Measurements from ENCODE around the gene KEAP1. TPM values are rescaled to one million over a fixed set of nuclear protein-coding genes. Genes with fewer than 3 reads are reported as not detected.
A peak's percentile ranks its signal among the peaks of the same experiment; 100 is the strongest.

KEAP1 gene
- total and polyA plus RNA-seq, 2 donors from 2014 or later: 60.8 to 79.4 TPM

DNA sequence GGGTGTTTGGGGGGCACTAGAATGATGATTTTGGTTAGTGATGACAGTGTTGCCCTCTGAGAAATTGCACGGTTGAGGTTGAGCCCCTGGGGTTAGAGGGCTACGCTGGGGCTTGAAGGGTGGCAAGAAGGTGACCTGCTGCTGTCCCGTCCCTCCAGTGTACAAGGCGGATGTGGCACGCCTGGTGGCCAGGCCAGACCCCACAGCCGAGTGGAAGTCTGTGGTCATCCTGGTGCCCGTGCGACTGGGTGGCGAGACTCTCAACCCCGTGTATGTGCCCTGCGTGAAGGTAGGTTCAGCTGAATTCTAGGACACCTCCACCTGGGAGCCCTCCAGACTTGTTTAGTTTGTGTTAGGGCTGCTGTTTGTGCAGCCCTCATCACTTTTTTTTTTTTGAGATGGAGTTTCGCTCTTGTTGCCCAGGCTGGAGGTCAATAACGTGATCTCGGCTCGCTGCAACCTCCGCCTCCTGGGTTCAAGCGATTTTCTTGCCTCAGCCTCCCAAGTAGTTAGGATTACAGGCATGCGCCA is 45.7 kb upstream of the KEAP1 start:
- H3K4me3 ChIP-seq (ENCODE audit: low read length in 3 of 3): no peak overlapping the region
- no peaks in the 10 kb centered on the region for H3K27me3 ChIP-seq (ENCODE audit: control insufficient read depth, insufficient read depth, low read length)
- DNase-seq: no peak
- TF ChIP-seq, protein P1, sequence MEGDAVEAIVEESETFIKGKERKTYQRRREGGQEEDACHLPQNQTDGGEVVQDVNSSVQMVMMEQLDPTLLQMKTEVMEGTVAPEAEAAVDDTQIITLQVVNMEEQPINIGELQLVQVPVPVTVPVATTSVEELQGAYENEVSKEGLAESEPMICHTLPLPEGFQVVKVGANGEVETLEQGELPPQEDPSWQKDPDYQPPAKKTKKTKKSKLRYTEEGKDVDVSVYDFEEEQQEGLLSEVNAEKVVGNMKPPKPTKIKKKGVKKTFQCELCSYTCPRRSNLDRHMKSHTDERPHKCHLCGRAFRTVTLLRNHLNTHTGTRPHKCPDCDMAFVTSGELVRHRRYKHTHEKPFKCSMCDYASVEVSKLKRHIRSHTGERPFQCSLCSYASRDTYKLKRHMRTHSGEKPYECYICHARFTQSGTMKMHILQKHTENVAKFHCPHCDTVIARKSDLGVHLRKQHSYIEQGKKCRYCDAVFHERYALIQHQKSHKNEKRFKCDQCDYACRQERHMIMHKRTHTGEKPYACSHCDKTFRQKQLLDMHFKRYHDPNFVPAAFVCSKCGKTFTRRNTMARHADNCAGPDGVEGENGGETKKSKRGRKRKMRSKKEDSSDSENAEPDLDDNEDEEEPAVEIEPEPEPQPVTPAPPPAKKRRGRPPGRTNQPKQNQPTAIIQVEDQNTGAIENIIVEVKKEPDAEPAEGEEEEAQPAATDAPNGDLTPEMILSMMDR (IDR thresholded peaks at IDR 0.05; ENCODE audit: borderline replicate concordance, extremely low read depth, insufficient read depth): no peak
- no peak overlapping the region for H3K27ac ChIP-seq (ENCODE audit: low read depth in 2 of 2, low read length in 2 of 2)
- no peak for FAIRE-seq
- no peaks in the 10 kb centered on the region for H3K9me3 ChIP-seq (ENCODE audit: control insufficient read depth in 2 of 3, insufficient read depth in 1 of 3, low read length in 3 of 3)
- peaks cover 0 to 6% (median 0%) of the 10 kb centered on the region in 3 donors for H3K4me1 ChIP-seq (ENCODE audit: control insufficient read depth in 2 of 3, insufficient read depth in 2 of 3, low read depth in 1 of 3, low read length in 3 of 3)
- H3K36me3 ChIP-seq (ENCODE audit: control insufficient read depth in 2 of 3, insufficient read depth in 3 of 3, low read length in 3 of 3): peaks cover 0 to 43% (median 25%) of the 10 kb centered on the region in 3 donors
- H3K9ac ChIP-seq (ENCODE audit: low read length in 3 of 3): no peak overlapping the region
- intact Hi-C loops (cut with DNase I): no loop called here

DNA sequence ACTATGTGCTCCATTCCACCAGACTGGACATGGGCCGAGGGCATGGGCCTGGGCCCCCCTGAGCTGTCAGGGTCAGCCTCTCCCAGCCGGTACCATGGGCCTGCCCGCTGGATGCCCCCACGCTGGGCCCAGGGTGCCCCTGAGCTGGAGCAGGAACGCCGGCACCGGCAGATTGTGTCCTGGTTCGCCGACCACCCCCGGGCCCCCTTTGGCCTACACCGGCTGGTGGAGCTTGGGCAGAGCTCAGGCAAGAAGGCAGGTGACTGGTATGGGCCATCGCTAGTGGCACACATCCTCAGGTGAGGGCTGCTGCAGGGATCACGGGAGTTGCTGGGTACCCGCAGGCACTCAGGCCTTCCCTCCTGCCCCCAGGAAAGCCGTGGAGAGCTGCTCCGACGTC is 43.7 kb upstream of the KEAP1 start:
- Histone ChIP-seq H3K27me3 (ENCODE audit: control insufficient read depth, insufficient read depth, low read length) (no peaks in the 10 kb centered on the region), H3K36me3 (ENCODE audit: control insufficient read depth in 2 of 3, insufficient read depth in 3 of 3, low read length in 3 of 3) (peaks cover 0 to 32% (median 15%) of the 10 kb centered on the region in 3 donors), H3K4me3 (ENCODE audit: low read length in 3 of 3) (no peak overlapping the region), H3K9me3 (ENCODE audit: control insufficient read depth in 2 of 3, insufficient read depth in 1 of 3, low read length in 3 of 3) (no peaks in the 10 kb centered on the region), H3K27ac (ENCODE audit: low read depth in 2 of 2, low read length in 2 of 2) (no peak overlapping the region), H3K9ac (ENCODE audit: low read length in 3 of 3) (no peak overlapping the region), H3K4me1 (ENCODE audit: control insufficient read depth in 2 of 3, insufficient read depth in 2 of 3, low read depth in 1 of 3, low read length in 3 of 3) (peaks cover 0 to 6% (median 0%) of the 10 kb centered on the region in 3 donors)
- FAIRE-seq (no peak), DNase-seq (no peak)
- intact Hi-C loops (cut with DNase I): no loop called here
- TF ChIP-seq, protein P1 (IDR thresholded peaks at IDR 0.05; ENCODE audit: borderline replicate concordance, extremely low read depth, insufficient read depth): no peak

DNA sequence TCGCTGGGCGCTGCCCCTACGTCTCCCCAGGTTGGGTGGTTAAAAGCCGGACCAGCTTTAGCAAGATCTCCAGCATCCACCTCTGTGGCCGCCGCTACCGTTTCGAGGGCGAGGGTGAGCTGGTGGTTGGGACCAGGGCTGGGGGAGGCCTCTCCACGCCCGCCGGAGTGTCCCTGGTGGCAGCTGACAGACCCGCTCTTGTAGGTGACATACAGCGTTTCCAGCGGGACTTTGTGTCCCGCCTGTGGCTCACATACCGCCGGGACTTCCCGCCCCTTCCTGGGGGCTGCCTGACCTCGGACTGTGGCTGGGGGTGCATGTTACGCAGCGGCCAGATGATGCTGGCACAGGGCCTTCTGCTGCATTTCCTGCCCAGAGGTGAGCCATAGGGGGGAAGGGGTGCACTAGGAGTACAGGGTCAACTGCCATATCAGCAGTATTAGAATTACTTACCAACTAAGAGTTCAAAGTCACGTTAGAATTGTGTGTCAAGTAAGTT is 41.6 kb upstream of the KEAP1 start:
- intact Hi-C loops (cut with DNase I): no loop called here
- no peak for FAIRE-seq
- TF ChIP-seq, protein P1 (IDR thresholded peaks at IDR 0.05; ENCODE audit: borderline replicate concordance, extremely low read depth, insufficient read depth): no peak
- Histone ChIP-seq H3K27ac (ENCODE audit: low read depth in 2 of 2, low read length in 2 of 2) (peak overlapping the region; percentile 77 to 87), H3K9ac (ENCODE audit: low read length in 3 of 3) (peak overlapping the region in 2 of 3 donors; percentile 58 to 88), H3K4me1 (ENCODE audit: control insufficient read depth in 2 of 3, insufficient read depth in 2 of 3, low read depth in 1 of 3, low read length in 3 of 3) (peaks cover 0 to 6% (median 0%) of the 10 kb centered on the region in 3 donors), H3K27me3 (ENCODE audit: control insufficient read depth, insufficient read depth, low read length) (no peaks in the 10 kb centered on the region), H3K4me3 (ENCODE audit: low read length in 3 of 3) (peak overlapping the region; percentile 51 to 92 (median 89)), H3K9me3 (ENCODE audit: control insufficient read depth in 2 of 3, insufficient read depth in 1 of 3, low read length in 3 of 3) (no peaks in the 10 kb centered on the region), H3K36me3 (ENCODE audit: control insufficient read depth in 2 of 3, insufficient read depth in 3 of 3, low read length in 3 of 3) (peaks cover 0 to 24% (median 15%) of the 10 kb centered on the region in 3 donors)
- peak in 1 of 5 donors; percentile 55 for DNase-seq

Data from kidney (tissue), 14 donors.